SK-N-SH (cell line): ENCODE results near the gene CLSTN2. TPM values are rescaled to one million over a fixed set of nuclear protein-coding genes. Genes with fewer than 3 reads are reported as not detected.

Experiments used
- CTCF ChIA-PET: fragments of 300-600, 350-600 bp; formaldehyde crosslinking; extraction: SDS; loops from one replicate; lab custom pipeline; 2021; lab: Yijun Ruan, JAX
- POLR2A ChIA-PET: fragments of 350-600 bp; sonication (Branson Sonifier 250); formaldehyde crosslinking; extraction: SDS; loops from one replicate; lab custom pipeline; 2020; ENCODE audit warnings: antibody characterized with exemption, inconsistent platforms; lab: Yijun Ruan, JAX
- DNase-seq: peaks from one replicate; pipeline ENCODE4 v3.0.0; 2012
- H2AFZ ChIP-seq: fragments of 200-600 bp; sonication (generic); 2 replicates; pipeline ENCODE4 v1.8.1; 2016; ENCODE audit warnings: antibody characterized with exemption, mild to moderate bottlenecking, low read depth
- H3F3A ChIP-seq: fragments of 200-600 bp; sonication (generic); replicated peaks from 2 replicates; pipeline ENCODE3; 2016; ENCODE audit warnings: antibody characterized with exemption, mild to moderate bottlenecking; ENCODE audit not compliant: insufficient read depth
- H3K27ac ChIP-seq, 2 experiments: fragments of 200-500 bp in 1 of 2; fragments of 200-600 bp in 1 of 2; sonication (Bioruptor generic) in 1 of 2; sonication (generic), shearing (Covaris generic) in 1 of 2; 2 replicates each; pipeline versions ENCODE4 v1.5.1 to v1.6.1; 2014 to 2016; ENCODE audit warnings: low read depth in 2 of 2, inconsistent platforms in 1 of 2, low read length in 1 of 2, mild to moderate bottlenecking in 1 of 2, mixed read lengths in 1 of 2
- H3K27me3 ChIP-seq: fragments of 200-600 bp; sonication (generic), shearing (Covaris generic); 2 replicates; pipeline ENCODE4 v1.6.1; 2016; ENCODE audit warnings: mixed run types; ENCODE audit not compliant: insufficient read depth
- H3K36me3 ChIP-seq, 2 experiments: fragments of 200-500 bp in 1 of 2; fragments of 200-600 bp in 1 of 2; sonication (Bioruptor generic) in 1 of 2; sonication (generic) in 1 of 2; replicated peaks in 1 of 2; 2 replicates each; pipeline versions ENCODE3 to v1.5.1; 2014 to 2016; ENCODE audit warnings: low read length in 1 of 2, mild to moderate bottlenecking in 1 of 2; ENCODE audit not compliant: insufficient read depth in 2 of 2, control insufficient read depth in 1 of 2
- H3K4me1 ChIP-seq, 2 experiments: fragments of 200-500 bp in 1 of 2; fragments of 200-600 bp in 1 of 2; sonication (Bioruptor generic) in 1 of 2; sonication (generic), shearing (Covaris generic) in 1 of 2; 2 replicates each; pipeline versions ENCODE4 v1.5.1 to v1.6.1; 2014 to 2016; ENCODE audit warnings: low read depth in 1 of 2, low read length in 1 of 2, mixed run types in 1 of 2; ENCODE audit not compliant: insufficient read depth in 2 of 2, control insufficient read depth in 1 of 2
- H3K4me2 ChIP-seq: fragments of 200-600 bp; sonication (generic), shearing (Covaris generic); 2 replicates; pipeline ENCODE4 v1.6.1; 2017; ENCODE audit warnings: mixed run types
- H3K4me3 ChIP-seq, 2 experiments: fragments of 200-500 bp in 1 of 2; fragments of 200-600 bp in 1 of 2; sonication (Bioruptor generic) in 1 of 2; sonication (generic), shearing (Covaris generic) in 1 of 2; 2 replicates each; pipeline versions ENCODE4 v1.5.1 to v1.8.1; 2014 to 2016; ENCODE audit warnings: low read depth in 2 of 2, inconsistent platforms in 1 of 2, low read length in 1 of 2, mild to moderate bottlenecking in 1 of 2, mixed read lengths in 1 of 2, moderate library complexity in 1 of 2
- H3K79me2 ChIP-seq: fragments of 200-600 bp; sonication (generic); 2 replicates; pipeline ENCODE4 v1.8.1; 2017; ENCODE audit warnings: mild to moderate bottlenecking; ENCODE audit not compliant: insufficient read depth
- H3K9ac ChIP-seq: fragments of 200-600 bp; sonication (generic); 2 replicates; pipeline ENCODE4 v1.6.1; 2017; ENCODE audit warnings: mixed run types
- H3K9me2 ChIP-seq: fragments of 200-600 bp; sonication (generic); 2 replicates; pipeline ENCODE4 v1.6.1; 2017; ENCODE audit warnings: mixed run types
- H3K9me3 ChIP-seq: fragments of 200-600 bp; sonication (generic); 2 replicates; pipeline ENCODE4 v1.6.1; 2017; ENCODE audit warnings: mixed run types, mild to moderate bottlenecking, moderate library complexity
- H4K20me1 ChIP-seq: fragments of 200-600 bp; sonication (generic); 2 replicates; pipeline ENCODE4 v1.6.1; 2017; ENCODE audit warnings: mild to moderate bottlenecking, mixed run types; ENCODE audit not compliant: insufficient read depth
- ELF1 ChIP-seq: IDR thresholded peaks from 2 replicates; pipeline ENCODE4 v1.4.0; 2012
- EZH2phosphoT487 ChIP-seq: fragments of 200-600 bp; sonication (generic); IDR thresholded peaks from 2 replicates; pipeline ENCODE4 v1.6.1; 2017; ENCODE audit warnings: low read depth, mixed run types, mild to moderate bottlenecking, antibody characterized with exemption, moderate library complexity, borderline replicate concordance
- FOSL2 ChIP-seq: IDR thresholded peaks from 2 replicates; pipeline ENCODE4 v1.4.0; 2012; ENCODE audit warnings: low read depth, mild to moderate bottlenecking, moderate library complexity, borderline replicate concordance
- FOXJ3 ChIP-seq: sonication (generic); formaldehyde crosslinking; IDR thresholded peaks from 2 replicates; pipeline ENCODE4 v1.5.1; 2020; ENCODE audit warnings: mild to moderate bottlenecking, missing genetic modification reagents
- GATA2 ChIP-seq: sonication (generic); formaldehyde crosslinking; IDR thresholded peaks from 2 replicates; pipeline ENCODE4 v1.5.0; 2020; ENCODE audit warnings: mild to moderate bottlenecking, missing genetic modification reagents
- MEF2A ChIP-seq: IDR thresholded peaks from 2 replicates; pipeline ENCODE4 v1.4.0; 2012; ENCODE audit warnings: low read depth, borderline replicate concordance
- NRF1 ChIP-seq: IDR thresholded peaks from 2 replicates; pipeline ENCODE4 v1.6.1; 2012; ENCODE audit warnings: low read depth, mild to moderate bottlenecking, low read length
- POLR2AphosphoS5 ChIP-seq: IDR thresholded peaks from 2 replicates; pipeline ENCODE4 v1.6.1; 2012; ENCODE audit warnings: low read depth, low read length
- RCOR1 ChIP-seq: fragments of 150-350 bp; IDR thresholded peaks from 2 replicates; pipeline ENCODE4 v1.6.1; 2017; ENCODE audit warnings: antibody characterized with exemption, low read length
- RFX5 ChIP-seq: IDR thresholded peaks from 2 replicates; pipeline ENCODE4 v1.6.1; 2012; ENCODE audit warnings: mild to moderate bottlenecking, improper control_type of control experiment, low read length
- RXRA ChIP-seq: IDR thresholded peaks from 2 replicates; pipeline ENCODE4 v1.4.0; 2012; ENCODE audit warnings: low read depth, mild to moderate bottlenecking, borderline replicate concordance
- SIN3A ChIP-seq: IDR thresholded peaks from 2 replicates; pipeline ENCODE4 v1.6.1; 2012; ENCODE audit warnings: low read depth, mild to moderate bottlenecking, low read length, moderate library complexity, borderline replicate concordance
- SMC3 ChIP-seq: IDR thresholded peaks from 2 replicates; pipeline ENCODE4 v1.6.1; 2012; ENCODE audit warnings: low read depth, low read length, improper control_type of control experiment
- TAF1 ChIP-seq: IDR thresholded peaks from 2 replicates; pipeline ENCODE4 v1.6.1; 2012; ENCODE audit warnings: low read depth, mild to moderate bottlenecking, low read length, moderate library complexity, borderline replicate concordance
- YY1 ChIP-seq: IDR thresholded peaks from 2 replicates; pipeline ENCODE4 v1.4.0; 2012; ENCODE audit warnings: low read depth, mild to moderate bottlenecking
- WGBS: methylation state at CpG from one replicate; pipeline ENCODE4 v1.1.6; 2017; ENCODE audit warnings: low lambda C conversion rate; 5-methylcytosine and 5-hydroxymethylcytosine counted together
- polyA plus RNA-seq, 3 experiments: library from polyadenylated mRNA; depleted of rRNA; stranded (reverse); fragments of >200 nt; gene quantifications; 2 replicates each; pipeline ENCODE4 v1.2.3, GENCODE V29; 2012
- TF ChIP-seq, protein P1 (sequence below): IDR thresholded peaks from 2 replicates; pipeline ENCODE4 v1.4.0; 2012; ENCODE audit warnings: low read depth
- TF ChIP-seq, protein P2 (sequence below): IDR thresholded peaks from 2 replicates; pipeline ENCODE4 v1.4.0; 2012; ENCODE audit warnings: low read depth, borderline replicate concordance
- TF ChIP-seq, protein P3 (sequence below): IDR thresholded peaks from 2 replicates; pipeline ENCODE4 v1.6.1; 2012; ENCODE audit warnings: mild to moderate bottlenecking, low read depth, low read length, moderate library complexity
- TF ChIP-seq, protein P4 (sequence below): fragments of 150-350 bp; IDR thresholded peaks from 2 replicates; pipeline ENCODE4 v1.6.1; 2016; ENCODE audit warnings: mild to moderate bottlenecking, low read depth, low read length

The CLSTN2 gene
- polyA plus RNA-seq, 1 of the 3 experiments (the other 2 are of a cell fraction), result 0.02 TPM

DNA sequence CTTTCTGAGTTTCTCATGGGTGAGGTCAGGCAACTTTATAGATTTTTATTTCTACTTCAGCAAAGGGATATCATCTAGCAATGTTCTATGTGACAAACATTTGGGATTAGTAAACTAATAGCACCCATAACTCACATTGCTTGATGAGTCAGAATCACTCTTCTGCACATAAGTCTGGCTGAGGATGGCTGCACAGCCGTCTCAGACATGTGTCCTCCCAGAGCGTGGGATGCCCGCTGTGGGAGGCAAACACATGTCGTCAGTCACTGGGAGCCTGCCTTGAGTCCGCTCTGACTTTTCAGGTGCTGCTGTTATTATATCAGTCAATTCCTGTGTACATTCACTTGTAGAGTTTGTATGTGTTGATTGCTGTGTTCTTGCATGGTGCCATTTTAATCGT lies 512.2 kb downstream of the CLSTN2 start:
- no peaks in the 10 kb centered on the region for H4K20me1 ChIP-seq
- H3K36me3 ChIP-seq, result no peaks in the 10 kb centered on the region
- no peaks in the 10 kb centered on the region for H3K9me2 ChIP-seq
- ChIA-PET POLR2A (no interaction called here), CTCF (no interaction called here)
- H3K4me1 ChIP-seq, result no peaks in the 10 kb centered on the region
- no peak for DNase-seq
- H3K4me2 ChIP-seq, result no peak overlapping the region
- no peaks in the 10 kb centered on the region for H3F3A ChIP-seq
- H3K27ac ChIP-seq, result no peak overlapping the region
- H3K9me3 ChIP-seq, result no peaks in the 10 kb centered on the region
- no peaks in the 10 kb centered on the region for H3K79me2 ChIP-seq
- H2AFZ ChIP-seq, result no peak overlapping the region
- no peaks in the 10 kb centered on the region for H3K27me3 ChIP-seq
- no peak overlapping the region for H3K4me3 ChIP-seq
- TF ChIP-seq, protein P1, sequence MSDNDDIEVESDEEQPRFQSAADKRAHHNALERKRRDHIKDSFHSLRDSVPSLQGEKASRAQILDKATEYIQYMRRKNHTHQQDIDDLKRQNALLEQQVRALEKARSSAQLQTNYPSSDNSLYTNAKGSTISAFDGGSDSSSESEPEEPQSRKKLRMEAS, result no peak
- no peak for TF ChIP-seq RXRA
- TF ChIP-seq TAF1, result no peak
- TF ChIP-seq, protein P2, sequence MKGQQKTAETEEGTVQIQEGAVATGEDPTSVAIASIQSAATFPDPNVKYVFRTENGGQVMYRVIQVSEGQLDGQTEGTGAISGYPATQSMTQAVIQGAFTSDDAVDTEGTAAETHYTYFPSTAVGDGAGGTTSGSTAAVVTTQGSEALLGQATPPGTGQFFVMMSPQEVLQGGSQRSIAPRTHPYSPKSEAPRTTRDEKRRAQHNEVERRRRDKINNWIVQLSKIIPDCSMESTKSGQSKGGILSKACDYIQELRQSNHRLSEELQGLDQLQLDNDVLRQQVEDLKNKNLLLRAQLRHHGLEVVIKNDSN, result no peak
- no peak for TF ChIP-seq EZH2phosphoT487
- no peak for TF ChIP-seq SMC3
- TF ChIP-seq GATA2 (CRISPR knock-in tag), result no peak
- TF ChIP-seq YY1, result no peak
- TF ChIP-seq MEF2A, result no peak
- TF ChIP-seq, protein P3, sequence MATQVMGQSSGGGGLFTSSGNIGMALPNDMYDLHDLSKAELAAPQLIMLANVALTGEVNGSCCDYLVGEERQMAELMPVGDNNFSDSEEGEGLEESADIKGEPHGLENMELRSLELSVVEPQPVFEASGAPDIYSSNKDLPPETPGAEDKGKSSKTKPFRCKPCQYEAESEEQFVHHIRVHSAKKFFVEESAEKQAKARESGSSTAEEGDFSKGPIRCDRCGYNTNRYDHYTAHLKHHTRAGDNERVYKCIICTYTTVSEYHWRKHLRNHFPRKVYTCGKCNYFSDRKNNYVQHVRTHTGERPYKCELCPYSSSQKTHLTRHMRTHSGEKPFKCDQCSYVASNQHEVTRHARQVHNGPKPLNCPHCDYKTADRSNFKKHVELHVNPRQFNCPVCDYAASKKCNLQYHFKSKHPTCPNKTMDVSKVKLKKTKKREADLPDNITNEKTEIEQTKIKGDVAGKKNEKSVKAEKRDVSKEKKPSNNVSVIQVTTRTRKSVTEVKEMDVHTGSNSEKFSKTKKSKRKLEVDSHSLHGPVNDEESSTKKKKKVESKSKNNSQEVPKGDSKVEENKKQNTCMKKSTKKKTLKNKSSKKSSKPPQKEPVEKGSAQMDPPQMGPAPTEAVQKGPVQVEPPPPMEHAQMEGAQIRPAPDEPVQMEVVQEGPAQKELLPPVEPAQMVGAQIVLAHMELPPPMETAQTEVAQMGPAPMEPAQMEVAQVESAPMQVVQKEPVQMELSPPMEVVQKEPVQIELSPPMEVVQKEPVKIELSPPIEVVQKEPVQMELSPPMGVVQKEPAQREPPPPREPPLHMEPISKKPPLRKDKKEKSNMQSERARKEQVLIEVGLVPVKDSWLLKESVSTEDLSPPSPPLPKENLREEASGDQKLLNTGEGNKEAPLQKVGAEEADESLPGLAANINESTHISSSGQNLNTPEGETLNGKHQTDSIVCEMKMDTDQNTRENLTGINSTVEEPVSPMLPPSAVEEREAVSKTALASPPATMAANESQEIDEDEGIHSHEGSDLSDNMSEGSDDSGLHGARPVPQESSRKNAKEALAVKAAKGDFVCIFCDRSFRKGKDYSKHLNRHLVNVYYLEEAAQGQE, result no peak
- no peak for TF ChIP-seq SIN3A
- H3K9ac ChIP-seq, result no peak overlapping the region
- 35% methylated on average over 2 of the region's 6 CpGs for WGBS

DNA sequence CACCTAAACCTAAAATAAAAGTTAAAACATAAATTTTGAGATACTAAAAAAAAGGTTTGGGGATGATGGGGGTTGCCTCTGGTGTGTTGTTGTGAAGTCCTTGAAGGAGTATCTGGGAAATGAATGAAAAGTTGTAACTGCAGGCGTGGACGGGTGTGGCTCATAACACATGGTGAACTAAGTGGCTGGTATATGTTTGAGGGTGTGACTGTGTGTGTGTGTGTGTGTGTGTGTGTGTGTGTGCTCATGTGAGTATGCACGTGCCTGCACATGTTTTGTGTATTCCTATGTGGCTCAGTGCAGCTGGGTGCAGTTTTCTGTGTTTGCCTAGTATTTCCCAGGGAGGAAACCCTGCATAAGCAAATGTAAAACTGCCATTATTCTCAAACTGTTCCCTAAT lies 513.0 kb downstream of the CLSTN2 start:
- 34% methylated on average over 3 of the region's 3 CpGs for WGBS
- ChIA-PET POLR2A (no interaction called here), CTCF (no interaction called here)

More for the DNA sequence above, 513.0 kb downstream of the CLSTN2 start:
- Histone ChIP-seq H3K9me2 (no peaks in the 10 kb centered on the region), H3K4me1 (no peaks in the 10 kb centered on the region), H3K4me3 (no peak overlapping the region), H3K27ac (no peak overlapping the region), H3F3A (no peaks in the 10 kb centered on the region), H3K9ac (no peak overlapping the region)
- TF ChIP-seq FOXJ3 (CRISPR knock-in tag), result no peak
- TF ChIP-seq ELF1, result no peak
- TF ChIP-seq, protein P4, sequence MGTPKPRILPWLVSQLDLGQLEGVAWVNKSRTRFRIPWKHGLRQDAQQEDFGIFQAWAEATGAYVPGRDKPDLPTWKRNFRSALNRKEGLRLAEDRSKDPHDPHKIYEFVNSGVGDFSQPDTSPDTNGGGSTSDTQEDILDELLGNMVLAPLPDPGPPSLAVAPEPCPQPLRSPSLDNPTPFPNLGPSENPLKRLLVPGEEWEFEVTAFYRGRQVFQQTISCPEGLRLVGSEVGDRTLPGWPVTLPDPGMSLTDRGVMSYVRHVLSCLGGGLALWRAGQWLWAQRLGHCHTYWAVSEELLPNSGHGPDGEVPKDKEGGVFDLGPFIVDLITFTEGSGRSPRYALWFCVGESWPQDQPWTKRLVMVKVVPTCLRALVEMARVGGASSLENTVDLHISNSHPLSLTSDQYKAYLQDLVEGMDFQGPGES, result no peak
- TF ChIP-seq RFX5, result no peak
- TF ChIP-seq NRF1, result no peak
- no peak for TF ChIP-seq FOSL2
- no peak for TF ChIP-seq EZH2phosphoT487
- TF ChIP-seq POLR2AphosphoS5, result no peak
- TF ChIP-seq RCOR1, result no peak
- no peak for TF ChIP-seq GATA2 (CRISPR knock-in tag)
- TF ChIP-seq, all 33 proteins: peak for 0
- no peaks in the 10 kb centered on the region for H3K36me3 ChIP-seq
- no peaks in the 10 kb centered on the region for H3K9me3 ChIP-seq
- H3K27me3 ChIP-seq, result no peaks in the 10 kb centered on the region
- H2AFZ ChIP-seq, result no peak overlapping the region
- no peaks in the 10 kb centered on the region for H3K79me2 ChIP-seq
- H4K20me1 ChIP-seq, result no peaks in the 10 kb centered on the region
- H3K4me2 ChIP-seq, result no peak overlapping the region
- no peak for DNase-seq
